Spleen (tissue), 7 donors: ENCODE measurements around the gene LAMP1.

Source experiments
- POLR2A ChIP-seq, 3 donors: fragments of 450-650 bp; IDR thresholded peaks; one replicate each; pipeline ENCODE4 v1.5.1; 2017; ENCODE audit warnings: antibody characterized with exemption in 3 of 3, mild to moderate bottlenecking in 1 of 3
- POLR2AphosphoS5 ChIP-seq, 3 donors: sonication (generic); formaldehyde crosslinking; IDR thresholded peaks; one replicate each; pipeline ENCODE4 v1.5.1; 2017; ENCODE audit warnings: antibody characterized with exemption in 3 of 3
- TF ChIP-seq, protein P1 (sequence below), 11 experiments: fragments of 200-600 bp in 7 of 11; fragments of 450-650 bp in 4 of 11; sonication (generic) in 4 of 11; IDR thresholded peaks in 8 of 11; conservative IDR thresholded peaks in 3 of 11; 1 replicate in 7 of 11; 2 replicates in 4 of 11; pipeline versions ENCODE4 v1.4.0 to v1.8.0; 2016 to 2021; ENCODE audit warnings: antibody characterized with exemption in 11 of 11, inconsistent platforms in 4 of 11, mild to moderate bottlenecking in 1 of 11
- donor health status: DM: no; HTN: no; CAD: no; lungs with moderate emphysema.
- donor health status: DM: no; HTN: no; CAD: no.
- donor health status: DM: no; HTN: no; CAD: no.

DNA sequence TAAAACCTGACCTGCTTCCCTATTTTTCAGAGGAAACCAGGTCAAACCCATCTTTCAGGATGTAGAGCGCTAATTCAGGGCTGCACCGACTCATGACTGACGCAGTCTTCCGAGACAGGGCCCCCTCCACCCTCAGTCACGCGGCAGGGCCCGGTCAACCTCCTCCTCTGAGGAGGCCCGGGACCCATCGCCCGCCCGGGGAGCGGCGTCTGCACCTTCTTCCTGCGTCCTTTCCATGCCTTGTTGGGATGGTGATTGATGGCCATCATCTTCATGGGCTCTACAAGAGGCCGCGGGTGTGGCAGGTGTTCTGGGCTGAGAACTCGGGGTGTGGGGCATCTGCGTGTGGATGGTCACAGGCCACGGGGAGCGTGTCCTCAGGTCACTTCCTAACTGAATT lies 40.9 kb downstream of the LAMP1 start:
- TF ChIP-seq, protein P1, sequence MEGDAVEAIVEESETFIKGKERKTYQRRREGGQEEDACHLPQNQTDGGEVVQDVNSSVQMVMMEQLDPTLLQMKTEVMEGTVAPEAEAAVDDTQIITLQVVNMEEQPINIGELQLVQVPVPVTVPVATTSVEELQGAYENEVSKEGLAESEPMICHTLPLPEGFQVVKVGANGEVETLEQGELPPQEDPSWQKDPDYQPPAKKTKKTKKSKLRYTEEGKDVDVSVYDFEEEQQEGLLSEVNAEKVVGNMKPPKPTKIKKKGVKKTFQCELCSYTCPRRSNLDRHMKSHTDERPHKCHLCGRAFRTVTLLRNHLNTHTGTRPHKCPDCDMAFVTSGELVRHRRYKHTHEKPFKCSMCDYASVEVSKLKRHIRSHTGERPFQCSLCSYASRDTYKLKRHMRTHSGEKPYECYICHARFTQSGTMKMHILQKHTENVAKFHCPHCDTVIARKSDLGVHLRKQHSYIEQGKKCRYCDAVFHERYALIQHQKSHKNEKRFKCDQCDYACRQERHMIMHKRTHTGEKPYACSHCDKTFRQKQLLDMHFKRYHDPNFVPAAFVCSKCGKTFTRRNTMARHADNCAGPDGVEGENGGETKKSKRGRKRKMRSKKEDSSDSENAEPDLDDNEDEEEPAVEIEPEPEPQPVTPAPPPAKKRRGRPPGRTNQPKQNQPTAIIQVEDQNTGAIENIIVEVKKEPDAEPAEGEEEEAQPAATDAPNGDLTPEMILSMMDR (IDR thresholded peaks at IDR 0.05 in 8 of 11, conservative IDR thresholded peaks at IDR 0.05 in 3 of 11), result no peak
- TF ChIP-seq POLR2A (IDR thresholded peaks at IDR 0.05) (no peak), POLR2AphosphoS5 (IDR thresholded peaks at IDR 0.05) (no peak)
